Pancreas (tissue), 10 donors: ENCODE measurements around the gene C1QTNF8. TPM values are rescaled to one million over a fixed set of nuclear protein-coding genes. Genes with fewer than 3 reads are reported as not detected.

Experiments used
- ATAC-seq, 4 donors: fragments of 200-7000 bp; cut with Tn5 transposase; one replicate each; pipeline versions ENCODE4 v1.8.0 to v1.9.1; 2020; ENCODE audit warnings: mild to moderate bottlenecking in 4 of 4, moderate library complexity in 4 of 4
- DNase-seq, 6 donors: peaks; one replicate each; pipeline ENCODE4 v3.0.0-alpha.2; 2020
- FAIRE-seq: peaks from 2 replicates; lab custom pipeline; 2012; peaks lifted over from hg19 to GRCh38; lab: Jason Lieb, UNC
- H3K27ac ChIP-seq, 4 donors: fragments of 200-600 bp; sonication (generic); 1 replicate in 3 of 4; 2 replicates in 1 of 4; pipeline versions ENCODE4 v1.5.0 to v1.8.0; 2020
- H3K27me3 ChIP-seq, 4 donors: fragments of 200-600 bp; one replicate each; pipeline ENCODE4 v1.8.0; 2021
- H3K36me3 ChIP-seq, 3 donors: fragments of 200-600 bp; sonication (generic) in 1 of 3; one replicate each; pipeline versions ENCODE4 v1.5.0 to v1.8.0; 2020 to 2021
- H3K4me1 ChIP-seq, 3 donors: fragments of 200-600 bp; one replicate each; pipeline ENCODE4 v1.8.0; 2021
- H3K4me3 ChIP-seq, 4 donors: fragments of 200-600 bp; sonication (generic) in 2 of 4; one replicate each; pipeline versions ENCODE4 v1.5.0 to v1.8.0; 2020 to 2021
- H3K9me3 ChIP-seq, 4 donors: fragments of 200-600 bp; one replicate each; pipeline ENCODE4 v1.8.0; 2021
- CTCF ChIP-seq, 4 donors: fragments of 200-600 bp; sonication (generic) in 3 of 4; IDR thresholded peaks; one replicate each; pipeline versions ENCODE4 v1.5.0 to v1.8.0; 2021; ENCODE audit warnings: antibody characterized with exemption in 4 of 4
- WGBS, 2 donors: extraction: QIAGEN DNeasy Blood & Tissue Kit; methylation state at CpG; one replicate each; pipeline ENCODE4 v1.1.7; 2013; 5-methylcytosine and 5-hydroxymethylcytosine counted together
- intact Hi-C, 3 donors: fragments of 100-400 bp; cut with DNase I; formaldehyde crosslinking; loops; one replicate each; pipeline versions ENCODE4 v1.11.1 to v1.14.2; 2022
- polyA plus RNA-seq, 2 donors: library from polyadenylated mRNA; stranded (reverse); fragments of 200-250 nt; gene quantifications; one replicate each; pipeline ENCODE4 v1.2.3, GENCODE V29; 2013
- total RNA-seq, 6 donors: library from RNA; stranded (reverse); fragmentation: NEBNext Ultra II Directional in 4 of 6; extraction: Animal tissue kit (Norgen Biotek cat#: 25700) in 4 of 6; gene quantifications; one replicate each; pipeline versions ENCODE4 v1.2.1 to v1.2.4, GENCODE V29; 2021 to 2023
- donor health status: healthy with polysubstance abuse.
- donor health status: DM: no; HTN: no; CAD: no; lungs with moderate emphysema.
- donor health status: DM: no; HTN: no; CAD: no.
- donor health status: control.
- donor health status: control.
- donor health status: Bipolar disorder and iron deficiency.
- donor health status: DM: yes; HTN: yes; CAD: no.
- donor health status: DM: no; HTN: no; CAD: no.
- donor health status: DM: no; HTN: no; CAD: no.
- donor health status: DM: yes; HTN: yes; CAD: no.

C1QTNF8 gene
- total and polyA plus RNA-seq, 8 donors = 0.23 TPM; not detected in 7

DNA sequence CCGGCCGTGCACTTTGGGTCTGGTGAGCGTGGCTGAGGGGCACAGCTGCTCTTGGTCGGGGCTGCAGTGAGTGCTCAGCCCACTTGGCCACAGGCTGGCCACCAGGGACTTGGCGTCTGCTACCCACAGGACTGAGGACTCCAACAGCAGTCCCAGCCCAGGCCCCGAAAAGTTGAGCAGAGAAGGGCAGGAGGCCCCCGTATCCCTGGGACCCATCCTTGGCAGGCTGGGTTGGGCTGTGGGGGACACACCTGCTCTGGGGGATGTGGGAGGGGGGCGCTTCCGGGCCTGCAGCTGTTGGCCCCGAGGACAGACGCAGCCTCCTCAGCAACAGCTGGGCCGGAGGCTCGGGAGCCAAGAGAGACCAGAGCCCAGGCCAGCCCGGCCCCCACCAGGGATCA is 42.9 kb downstream of the C1QTNF8 start:
- intact Hi-C loops = loop anchor here in 1 of 3 donors (5.0 to 10.0 kb wide), 2 partner anchors 236 to 338 kb away; partner anchors contain the start of gene METRN
- H3K4me3 ChIP-seq = no peak overlapping the region
- TF ChIP-seq CTCF (IDR thresholded peaks at IDR 0.05) = no peak
- H3K36me3 ChIP-seq = no peaks in the 10 kb centered on the region
- H3K27me3 ChIP-seq = no peaks in the 10 kb centered on the region
- no peaks in the 10 kb centered on the region for H3K9me3 ChIP-seq
- DNase-seq (no peak), ATAC-seq (no peak), FAIRE-seq (no peak)
- no peaks in the 10 kb centered on the region for H3K4me1 ChIP-seq
- 54 to 68% methylated on average over 11 to 14 of the region's 14 CpGs for WGBS, 2 donors
- H3K27ac ChIP-seq = no peak overlapping the region

DNA sequence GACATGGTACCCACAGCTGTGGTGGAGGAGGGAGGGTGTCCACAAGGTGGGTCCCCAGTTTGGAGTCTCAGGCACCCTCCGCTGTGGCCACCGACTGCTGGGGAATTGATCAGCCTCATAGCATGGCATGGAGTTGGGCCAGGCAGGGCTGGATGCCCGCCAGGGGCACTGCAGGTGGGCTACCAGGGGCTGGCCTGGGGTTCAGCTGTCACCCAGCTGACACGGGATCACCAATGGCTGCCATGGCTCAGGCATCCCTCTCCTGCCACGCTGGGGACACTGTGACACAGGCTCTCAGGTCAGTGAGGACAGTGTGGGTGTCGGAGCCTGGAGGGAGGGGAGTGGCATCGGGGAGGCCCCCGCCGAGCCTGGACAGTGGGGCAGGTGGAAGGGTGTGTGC is 43.3 kb downstream of the C1QTNF8 start:
- Histone ChIP-seq H3K27ac (no peak overlapping the region), H3K4me3 (no peak overlapping the region), H3K27me3 (no peaks in the 10 kb centered on the region), H3K9me3 (no peaks in the 10 kb centered on the region), H3K36me3 (no peaks in the 10 kb centered on the region), H3K4me1 (no peaks in the 10 kb centered on the region)
- WGBS, 2 donors = 62 to 79% methylated on average over 9 of the region's 9 CpGs
- intact Hi-C loops = loop anchor here in 1 of 3 donors (5.0 to 10.0 kb wide), 2 partner anchors 235 to 338 kb away; partner anchors contain the start of gene METRN
- no peak for DNase-seq
- no peak for TF ChIP-seq CTCF (IDR thresholded peaks at IDR 0.05)
- no peak for FAIRE-seq
- no peak for ATAC-seq

DNA sequence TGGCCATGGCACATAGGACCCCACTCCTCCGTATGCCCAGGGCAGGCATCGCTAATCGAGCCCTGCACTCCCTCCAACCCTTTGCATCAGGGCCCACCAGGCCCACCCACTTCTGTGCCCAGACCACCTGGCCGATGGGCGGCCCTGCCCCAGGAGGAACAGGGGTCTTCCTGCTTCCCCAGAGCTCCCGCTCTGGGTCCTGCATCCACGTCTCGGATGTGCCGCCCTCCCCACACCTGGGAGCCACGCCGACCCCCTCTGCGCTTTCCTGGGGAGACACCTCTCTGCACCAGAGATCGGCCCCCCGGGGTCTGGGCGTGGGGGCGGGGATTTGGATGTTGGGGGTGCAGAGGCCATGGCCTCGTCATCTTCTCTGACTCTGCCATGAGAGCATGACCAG is 44.6 kb downstream of the C1QTNF8 start:
- FAIRE-seq = no peak

GRCh38 chr16:1050921-1051320 is 45.1 kb downstream of the C1QTNF8 start:
- intact Hi-C loops = loop anchor here in 1 of 3 donors (5.0 to 10.0 kb wide), 2 partner anchors 234 to 336 kb away; partner anchors contain the start of gene METRN
- no peak for FAIRE-seq
- no peak overlapping the region for H3K4me3 ChIP-seq
- 81 to 86% methylated on average over 15 of the region's 15 CpGs for WGBS, 2 donors
- H3K9me3 ChIP-seq = no peaks in the 10 kb centered on the region
- no peaks in the 10 kb centered on the region for H3K36me3 ChIP-seq
- TF ChIP-seq CTCF (IDR thresholded peaks at IDR 0.05) = no peak
- H3K27ac ChIP-seq = no peak overlapping the region
- no peaks in the 10 kb centered on the region for H3K4me1 ChIP-seq
- no peak for ATAC-seq
- DNase-seq = no peak
- no peaks in the 10 kb centered on the region for H3K27me3 ChIP-seq

More for the DNA sequence above, 44.6 kb downstream of the C1QTNF8 start:
- no peak for TF ChIP-seq CTCF (IDR thresholded peaks at IDR 0.05)
- 80 to 89% methylated on average over 17 of the region's 17 CpGs for WGBS, 2 donors
- intact Hi-C loops = loop anchor here in 1 of 3 donors (5.0 to 10.0 kb wide), 2 partner anchors 234 to 337 kb away; partner anchors contain the start of gene METRN
- Histone ChIP-seq H3K27ac (no peak overlapping the region), H3K4me1 (no peaks in the 10 kb centered on the region), H3K9me3 (no peaks in the 10 kb centered on the region), H3K36me3 (no peaks in the 10 kb centered on the region), H3K4me3 (no peak overlapping the region), H3K27me3 (no peaks in the 10 kb centered on the region)
- no peak for DNase-seq
- no peak for ATAC-seq

- Histone ChIP-seq H3K27ac (no peak overlapping the region), H3K9me3 (no peaks in the 10 kb centered on the region), H3K4me1 (no peaks in the 10 kb centered on the region), H3K27me3 (no peaks in the 10 kb centered on the region), H3K36me3 (no peaks in the 10 kb centered on the region), H3K4me3 (no peak overlapping the region)
- WGBS, 2 donors = 65 to 82% methylated on average over 30 of the region's 30 CpGs
- intact Hi-C loops = loop anchor here in 1 of 3 donors (5.0 to 10.0 kb wide), 2 partner anchors 233 to 336 kb away; partner anchors contain the start of gene METRN
- ATAC-seq (no peak), DNase-seq (no peak), FAIRE-seq (no peak)
- no peak for TF ChIP-seq CTCF (IDR thresholded peaks at IDR 0.05)
These were observed 45.5 kb downstream of the C1QTNF8 start for GRCh38 chr16:1050516-1050915.
